HL-60 (cell line): ENCODE data around the gene SSNA1.

ENCODE experiments used
- DNase-seq, 2 experiments: peaks; one replicate each; pipeline ENCODE4 v3.0.0-alpha.2; 2010 to 2020; ENCODE audit warnings: low read depth in 1 of 2, low spot score in 1 of 2
- H3K27ac ChIP-seq: fragments of 250-450 bp; sonication (Bioruptor Pico); replicated peaks from 2 replicates; pipeline ENCODE4 v1.5.1; 2020; ENCODE audit warnings: mild to moderate bottlenecking, moderate library complexity
- H3K27me3 ChIP-seq: fragments of 250-450 bp; sonication (Bioruptor Pico); 2 replicates; pipeline ENCODE4 v1.5.1; 2021; ENCODE audit warnings: mild to moderate bottlenecking, moderate library complexity; ENCODE audit not compliant: insufficient read depth, poor library complexity, severe bottlenecking
- H3K4me3 ChIP-seq: replicated peaks from 2 replicates; pipeline ENCODE4 v1.5.1; 2011; ENCODE audit warnings: mild to moderate bottlenecking, control low read depth, low read length; ENCODE audit not compliant: insufficient read depth
- GABPA ChIP-seq: IDR thresholded peaks from 2 replicates; pipeline ENCODE4 v1.6.1; 2012; ENCODE audit warnings: low read depth
- POLR2AphosphoS5 ChIP-seq: IDR thresholded peaks from 2 replicates; pipeline ENCODE4 v1.6.1; 2012; ENCODE audit warnings: low read depth
- REST ChIP-seq: IDR thresholded peaks from 2 replicates; pipeline ENCODE4 v1.6.1; 2012; ENCODE audit warnings: low read depth; ENCODE audit not compliant: insufficient replicate concordance
- SPI1 ChIP-seq: IDR thresholded peaks from 2 replicates; pipeline ENCODE4 v1.6.1; 2012; ENCODE audit warnings: low read depth, mild to moderate bottlenecking, borderline replicate concordance
- TF ChIP-seq, protein P1 (sequence below): IDR thresholded peaks from one replicate; pipeline ENCODE4 v1.5.1; 2011; ENCODE audit warnings: low read length, control low read depth, inconsistent platforms; ENCODE audit not compliant: insufficient read depth

The SSNA1 gene

GRCh38 chr9:137232101-137232500 lies 43.6 kb downstream of the SSNA1 start:
- no peak for DNase-seq
- no peak for TF ChIP-seq REST
- TF ChIP-seq, protein P1, sequence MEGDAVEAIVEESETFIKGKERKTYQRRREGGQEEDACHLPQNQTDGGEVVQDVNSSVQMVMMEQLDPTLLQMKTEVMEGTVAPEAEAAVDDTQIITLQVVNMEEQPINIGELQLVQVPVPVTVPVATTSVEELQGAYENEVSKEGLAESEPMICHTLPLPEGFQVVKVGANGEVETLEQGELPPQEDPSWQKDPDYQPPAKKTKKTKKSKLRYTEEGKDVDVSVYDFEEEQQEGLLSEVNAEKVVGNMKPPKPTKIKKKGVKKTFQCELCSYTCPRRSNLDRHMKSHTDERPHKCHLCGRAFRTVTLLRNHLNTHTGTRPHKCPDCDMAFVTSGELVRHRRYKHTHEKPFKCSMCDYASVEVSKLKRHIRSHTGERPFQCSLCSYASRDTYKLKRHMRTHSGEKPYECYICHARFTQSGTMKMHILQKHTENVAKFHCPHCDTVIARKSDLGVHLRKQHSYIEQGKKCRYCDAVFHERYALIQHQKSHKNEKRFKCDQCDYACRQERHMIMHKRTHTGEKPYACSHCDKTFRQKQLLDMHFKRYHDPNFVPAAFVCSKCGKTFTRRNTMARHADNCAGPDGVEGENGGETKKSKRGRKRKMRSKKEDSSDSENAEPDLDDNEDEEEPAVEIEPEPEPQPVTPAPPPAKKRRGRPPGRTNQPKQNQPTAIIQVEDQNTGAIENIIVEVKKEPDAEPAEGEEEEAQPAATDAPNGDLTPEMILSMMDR = no peak
- no peak for TF ChIP-seq POLR2AphosphoS5
- no peak for TF ChIP-seq GABPA
- no peak for TF ChIP-seq SPI1
- H3K4me3 ChIP-seq = no peak overlapping the region
- no peak overlapping the region for H3K27ac ChIP-seq
- peaks cover 14% of the 10 kb centered on the region for H3K27me3 ChIP-seq

- no peak overlapping the region for H3K4me3 ChIP-seq
- no peak for DNase-seq
- no peak overlapping the region for H3K27ac ChIP-seq
- no peak for TF ChIP-seq GABPA
- TF ChIP-seq POLR2AphosphoS5 = no peak
- TF ChIP-seq, protein P1 = no peak
- no peak for TF ChIP-seq SPI1
- TF ChIP-seq REST = no peak
- peaks cover 14% of the 10 kb centered on the region for H3K27me3 ChIP-seq
Observed at GRCh38 chr9:137232510-137232909, 44.0 kb downstream of the SSNA1 start.

DNA sequence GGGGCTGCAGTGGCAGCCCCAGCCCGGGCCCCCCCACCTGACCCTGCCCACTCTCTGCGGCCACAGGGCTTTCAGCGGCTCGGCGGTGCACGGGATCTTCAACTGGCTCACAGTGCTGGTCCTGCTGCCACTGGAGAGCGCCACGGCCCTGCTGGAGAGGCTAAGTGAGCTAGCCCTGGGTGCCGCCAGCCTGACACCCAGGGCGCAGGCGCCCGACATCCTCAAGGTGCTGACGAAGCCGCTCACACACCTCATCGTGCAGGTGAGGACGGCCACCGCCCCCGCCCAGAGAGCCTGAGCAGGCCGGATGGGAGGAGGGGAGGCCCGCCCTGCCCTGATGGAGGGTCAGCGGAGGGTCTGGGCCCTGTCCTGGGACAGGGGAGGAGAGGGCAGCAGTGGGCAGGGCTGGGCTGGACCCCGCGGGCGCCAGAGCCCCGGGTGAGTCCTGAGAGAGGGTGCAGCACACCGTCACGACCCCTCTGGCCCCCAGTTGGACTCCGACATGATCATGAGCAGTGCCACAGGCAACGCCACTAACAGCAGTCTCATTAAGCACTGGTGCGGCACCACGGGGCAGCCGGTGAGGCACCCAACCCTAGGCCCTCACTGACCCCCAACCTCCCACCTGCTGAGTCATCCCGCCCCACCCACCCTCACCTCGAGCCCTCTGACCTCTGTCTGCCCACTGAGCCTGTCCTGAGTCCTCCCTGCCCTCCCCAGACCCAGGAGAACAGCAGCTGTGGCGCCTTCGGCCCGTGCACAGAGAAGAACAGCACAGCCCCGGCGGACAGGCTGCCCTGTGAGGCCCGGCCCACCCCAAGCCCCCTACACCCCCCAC lies 44.9 kb downstream of the SSNA1 start:
- no peak overlapping the region for H3K4me3 ChIP-seq
- H3K27ac ChIP-seq = no peak overlapping the region
- DNase-seq = no peak
- no peak for TF ChIP-seq POLR2AphosphoS5
- TF ChIP-seq GABPA = no peak
- no peak for TF ChIP-seq SPI1
- TF ChIP-seq, protein P1 = no peak
- TF ChIP-seq REST = no peak
- H3K27me3 ChIP-seq = peaks cover 14% of the 10 kb centered on the region
